Upper lobe of right lung (tissue), 1 donor: ENCODE measurements around the gene PDPN. TPM values are rescaled to one million over a fixed set of nuclear protein-coding genes. Genes with fewer than 3 reads are reported as not detected.
"Not testable (repeated sequence)": the region's sequence is repeated elsewhere in the genome, so short reads cannot be mapped to it uniquely, and the experiment has no call there.

Source experiments
- ATAC-seq: fragments of 200-7000 bp; cut with Tn5 transposase; one replicate; pipeline ENCODE4 v1.9.1; 2020; ENCODE audit warnings: mild to moderate bottlenecking, moderate library complexity
- DNase-seq: peaks from one replicate; pipeline ENCODE4 v3.0.0-alpha.2; 2020
- H3K27ac ChIP-seq: fragments of 200-600 bp; one replicate; pipeline ENCODE4 v1.8.0; 2022
- H3K27me3 ChIP-seq: fragments of 200-600 bp; one replicate; pipeline ENCODE4 v1.8.0; 2022; ENCODE audit warnings: mild to moderate bottlenecking
- H3K36me3 ChIP-seq: fragments of 200-600 bp; one replicate; pipeline ENCODE4 v1.8.0; 2022
- H3K4me1 ChIP-seq: fragments of 200-600 bp; one replicate; pipeline ENCODE4 v1.8.0; 2022
- H3K4me3 ChIP-seq: fragments of 200-600 bp; one replicate; pipeline ENCODE4 v1.8.0; 2022; ENCODE audit warnings: mild to moderate bottlenecking
- H3K9me3 ChIP-seq: fragments of 200-600 bp; one replicate; pipeline ENCODE4 v1.8.0; 2022
- CTCF ChIP-seq: fragments of 200-600 bp; IDR thresholded peaks from one replicate; pipeline ENCODE4 v1.8.0; 2022; ENCODE audit warnings: antibody characterized with exemption
- intact Hi-C: fragments of 100-400 bp; cut with DNase I; formaldehyde crosslinking; loops from one replicate; pipeline ENCODE4 v1.11.0; 2022
- total RNA-seq: library from RNA; stranded (reverse); fragmentation: NEBNext Ultra II Directional; extraction: Animal tissue kit (Norgen Biotek cat#: 25700); gene quantifications from one replicate; pipeline ENCODE4 v1.2.1, GENCODE V29; 2021
- donor health status: DM: no; HTN: yes; CAD: no; lungs with severe emphysema.

The PDPN gene
- total RNA-seq, 1 donor from 2014 or later: 47.0 TPM

DNA sequence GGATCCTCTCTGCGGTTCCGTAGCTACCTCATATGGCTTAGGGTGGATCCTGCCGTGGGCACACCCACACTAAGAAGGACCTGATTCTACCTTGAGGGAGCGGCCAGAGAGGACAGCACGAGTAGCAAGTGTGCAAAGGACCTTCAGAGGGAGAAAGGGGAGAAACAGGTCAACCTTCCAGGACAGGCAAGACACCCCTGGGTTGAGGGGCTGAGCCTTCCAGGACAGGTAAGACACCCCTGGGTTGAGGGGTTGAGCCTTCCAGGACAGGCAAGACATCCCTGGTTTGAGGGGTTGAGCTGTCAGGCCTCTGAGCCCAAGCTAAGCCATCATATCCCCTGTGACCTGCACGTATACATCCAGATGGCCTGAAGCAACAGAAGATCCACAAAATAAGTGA, 23.1 kb upstream of the PDPN start:
- Histone ChIP-seq H3K4me1 (no peaks in the 10 kb centered on the region), H3K9me3 (no peaks in the 10 kb centered on the region), H3K36me3 (no peaks in the 10 kb centered on the region), H3K4me3 (no peak overlapping the region), H3K27ac (no peak overlapping the region), H3K27me3 (peaks cover 4% of the 10 kb centered on the region)
- no peak for DNase-seq
- no peak for TF ChIP-seq CTCF
- no peak for ATAC-seq
- intact Hi-C loops: no loop called here

- H3K4me3 ChIP-seq, H3K27me3 ChIP-seq, H3K27ac ChIP-seq, H3K4me1 ChIP-seq, ATAC-seq, DNase-seq, H3K36me3 ChIP-seq, intact Hi-C loops, H3K9me3 ChIP-seq: not testable (repeated sequence)
Measured at GRCh38 chr1:13562981-13563380, 20.7 kb upstream of the PDPN start.

DNA sequence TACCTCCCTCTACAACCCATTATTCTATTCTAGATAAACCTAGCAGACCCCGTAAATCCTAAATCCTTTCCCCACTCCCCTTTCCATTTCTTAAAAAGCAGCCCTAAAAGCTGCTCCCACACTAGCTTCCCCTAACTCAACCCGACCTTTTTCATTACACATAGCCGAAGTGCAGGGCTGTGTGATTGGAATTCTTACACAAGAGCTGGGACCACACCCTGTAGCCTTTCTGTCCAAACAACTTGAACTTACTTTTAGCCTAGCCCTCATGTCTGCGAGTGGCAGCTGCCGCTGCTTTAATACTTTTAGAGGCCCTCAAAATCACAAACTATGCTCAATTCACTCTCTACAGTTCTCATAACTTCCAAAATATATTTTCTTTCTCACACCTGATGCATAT, 19.6 kb upstream of the PDPN start:
- intact Hi-C loops: no loop called here
- Histone ChIP-seq H3K4me3 (no peak overlapping the region), H3K4me1 (no peaks in the 10 kb centered on the region), H3K27ac (no peak overlapping the region), H3K36me3 (no peaks in the 10 kb centered on the region), H3K9me3 (no peaks in the 10 kb centered on the region), H3K27me3 (no peaks in the 10 kb centered on the region)
- no peak for TF ChIP-seq CTCF
- DNase-seq (no peak), ATAC-seq (no peak)

DNA sequence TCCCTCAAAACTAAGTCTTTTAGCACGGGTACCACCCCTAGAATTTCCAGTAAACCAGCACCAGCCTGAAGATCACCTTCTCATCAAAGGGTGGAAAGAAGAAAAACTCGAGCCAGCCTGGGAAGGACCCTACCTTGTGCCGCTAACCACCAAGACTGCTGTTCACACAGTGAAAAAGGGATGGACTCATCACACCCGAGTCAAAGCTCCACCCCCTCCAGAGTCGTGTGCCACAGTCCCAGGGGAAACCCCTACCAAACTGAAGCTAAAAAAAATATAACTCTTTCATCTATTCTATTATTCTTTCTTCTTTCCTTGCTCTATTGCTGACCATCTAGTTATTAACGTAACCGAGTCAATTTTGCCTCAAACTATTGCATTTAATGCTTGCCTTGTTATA, 13.2 kb upstream of the PDPN start:
- H3K27me3 ChIP-seq, H3K4me1 ChIP-seq, H3K27ac ChIP-seq, ATAC-seq, DNase-seq, H3K36me3 ChIP-seq, intact Hi-C loops, H3K9me3 ChIP-seq, H3K4me3 ChIP-seq: not testable (repeated sequence)

DNA sequence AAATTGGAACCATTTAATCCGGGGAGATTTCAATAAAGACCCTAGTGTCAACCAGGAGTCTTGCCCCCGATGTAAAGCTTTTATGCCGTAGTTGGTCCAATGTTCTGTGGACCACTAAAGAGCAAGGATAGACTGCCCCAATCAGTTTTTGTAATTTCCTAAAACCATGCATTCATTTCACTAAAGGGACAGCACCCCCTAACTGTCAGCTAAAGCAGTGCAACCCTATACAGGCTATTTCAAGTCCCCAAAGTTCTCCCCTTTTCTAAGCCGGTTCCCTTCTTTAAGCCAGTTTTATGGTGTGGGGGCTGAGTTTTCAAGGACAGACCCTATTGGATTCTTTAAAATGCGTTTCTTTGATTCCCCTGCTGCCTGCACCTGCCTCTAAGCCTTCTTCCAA, 12.7 kb upstream of the PDPN start:
- Histone ChIP-seq H3K4me1 (no peaks in the 10 kb centered on the region), H3K36me3 (no peaks in the 10 kb centered on the region), H3K9me3 (no peaks in the 10 kb centered on the region), H3K27me3 (peaks cover 3% of the 10 kb centered on the region), H3K4me3 (no peak overlapping the region), H3K27ac (no peak overlapping the region)
- DNase-seq (no peak), ATAC-seq (no peak)
- intact Hi-C loops: no loop called here
- TF ChIP-seq CTCF: peak; percentile 37

DNA sequence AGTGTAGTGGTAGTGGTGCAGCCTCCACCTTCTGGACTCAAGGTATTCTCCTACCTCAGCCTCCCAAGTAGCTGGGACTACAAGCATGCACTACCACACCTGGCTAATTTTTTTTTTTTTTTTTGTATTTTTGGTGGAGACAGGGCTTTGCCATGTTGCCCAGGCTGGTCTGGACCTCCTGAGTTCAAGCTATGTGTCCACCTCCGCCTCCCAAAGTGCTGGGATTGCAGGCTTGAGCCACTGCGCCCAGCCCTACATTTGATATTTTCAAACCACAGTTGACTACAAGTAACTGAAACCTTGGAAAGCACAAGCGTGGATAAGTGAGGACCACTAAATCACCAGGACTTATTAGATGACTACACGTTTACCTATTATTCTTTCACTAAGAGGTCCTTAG, 10.0 kb upstream of the PDPN start:
- Histone ChIP-seq H3K4me1 (no peaks in the 10 kb centered on the region), H3K4me3 (no peak overlapping the region), H3K36me3 (no peaks in the 10 kb centered on the region), H3K9me3 (no peaks in the 10 kb centered on the region), H3K27me3 (peaks cover 10% of the 10 kb centered on the region), H3K27ac (no peak overlapping the region)
- DNase-seq (no peak), ATAC-seq (no peak)
- intact Hi-C loops: no loop called here
- no peak for TF ChIP-seq CTCF

- no peaks in the 10 kb centered on the region for H3K9me3 ChIP-seq
- H3K27ac ChIP-seq: no peak overlapping the region
- no peak for TF ChIP-seq CTCF
- no peak overlapping the region for H3K4me3 ChIP-seq
- H3K27me3 ChIP-seq: peaks cover 14% of the 10 kb centered on the region
- peak; percentile 28 for DNase-seq
- H3K36me3 ChIP-seq: no peaks in the 10 kb centered on the region
- H3K4me1 ChIP-seq: no peaks in the 10 kb centered on the region
- no peak for ATAC-seq
- intact Hi-C loops: no loop called here
Measured at GRCh38 chr1:13576926-13577325, 6.7 kb upstream of the PDPN start.
